HepG2 (cell line): ENCODE measurements around the gene BDH2. TPM values are rescaled to one million over a fixed set of nuclear protein-coding genes. Genes with fewer than 3 reads are reported as not detected.

Experiments used
- ATAC-seq: fragments of 200-7000 bp; cut with Tn5 transposase; 3 replicates; pipeline ENCODE4 v1.9.1; 2020; ENCODE audit warnings: mild to moderate bottlenecking, moderate library complexity
- BruUV-seq: library from RNA; stranded (reverse); fragments of 400-500 nt; replicated peaks from 2 replicates; lab custom pipeline; 2021; lab: Mats Ljungman, UMichigan
- CTCF ChIA-PET: fragments of 300-600 bp; formaldehyde crosslinking; extraction: SDS; loops from one replicate; lab custom pipeline; 2021; ENCODE audit warnings: low total read pairs, inconsistent platforms, low intra/inter-chr PET ratio; lab: Yijun Ruan, JAX
- POLR2A ChIA-PET: fragments of 350-600 bp; sonication (Branson Sonifier 250); formaldehyde crosslinking; loops from one replicate; lab custom pipeline; 2020; ENCODE audit warnings: antibody characterized with exemption, inconsistent platforms; lab: Yijun Ruan, JAX
- DNase-seq: peaks from one replicate; pipeline ENCODE4 v3.0.0-alpha.2; 2015; ENCODE audit warnings: low spot score
- FAIRE-seq: peaks from 3 replicates; lab custom pipeline; 2011; peaks lifted over from hg19 to GRCh38; lab: Jason Lieb, UNC
- H2AFZ ChIP-seq: one replicate; pipeline ENCODE4 v1.6.1; 2011; ENCODE audit warnings: low read length, inconsistent platforms
- H3K27ac ChIP-seq: fragments of 300-600 bp; 3 replicates; pipeline ENCODE4 v1.8.0; 2011; ENCODE audit warnings: mixed run types, mild to moderate bottlenecking, mixed read lengths, low read length, inconsistent platforms; ENCODE audit not compliant: insufficient read depth; ENCODE audit errors: extremely low read length
- H3K27me3 ChIP-seq, 2 experiments: fragments of 200-600 bp in 1 of 2; 2 replicates in 1 of 2; 3 replicates in 1 of 2; pipeline versions ENCODE4 v1.6.0 to v1.8.0; 2011; ENCODE audit warnings: low read length in 2 of 2, mild to moderate bottlenecking in 2 of 2, moderate library complexity in 2 of 2, inconsistent platforms in 1 of 2; ENCODE audit not compliant: insufficient read depth in 2 of 2, control insufficient read depth in 1 of 2
- H3K36me3 ChIP-seq, 2 experiments: fragments of 200-600 bp in 1 of 2; replicated peaks in 1 of 2; 2 replicates in 1 of 2; 3 replicates in 1 of 2; pipeline versions ENCODE4 v1.5.1 to v1.8.0; 2011; ENCODE audit warnings: low read length in 2 of 2, inconsistent platforms in 1 of 2; ENCODE audit not compliant: insufficient read depth in 2 of 2, control insufficient read depth in 1 of 2
- H3K4me1 ChIP-seq: 2 replicates; pipeline ENCODE4 v1.5.1; 2012; ENCODE audit warnings: low read length, inconsistent platforms; ENCODE audit not compliant: insufficient read depth
- H3K4me2 ChIP-seq: 2 replicates; pipeline ENCODE4 v1.6.0; 2011; ENCODE audit warnings: low read depth, low read length, inconsistent platforms
- H3K4me3 ChIP-seq, 3 experiments: fragments of 200-600 bp in 1 of 3; sonication (generic), shearing (Covaris generic) in 1 of 3; replicated peaks in 1 of 3; 2 replicates each; pipeline ENCODE4 v1.5.1; 2011 to 2016; ENCODE audit warnings: low read length in 3 of 3, inconsistent platforms in 2 of 3, low read depth in 2 of 3, mild to moderate bottlenecking in 2 of 3, control low read depth in 1 of 3, mixed read lengths in 1 of 3; ENCODE audit not compliant: insufficient read depth in 1 of 3
- H3K79me2 ChIP-seq: one replicate; pipeline ENCODE4 v1.6.1; 2011; ENCODE audit warnings: low read length, inconsistent platforms; ENCODE audit not compliant: insufficient read depth
- H3K9ac ChIP-seq: 2 replicates; pipeline ENCODE4 v1.6.0; 2011; ENCODE audit warnings: mild to moderate bottlenecking, low read depth, low read length, inconsistent platforms; ENCODE audit not compliant: insufficient read depth
- H3K9me3 ChIP-seq: 2 replicates; pipeline ENCODE4 v1.5.1; 2012; ENCODE audit warnings: mild to moderate bottlenecking, low read length
- H4K20me1 ChIP-seq: 2 replicates; pipeline ENCODE4 v1.6.0; 2011; ENCODE audit warnings: inconsistent platforms, mild to moderate bottlenecking, low read length, moderate library complexity; ENCODE audit not compliant: insufficient read depth
- CCDC6 ChIP-seq: sonication (generic); formaldehyde crosslinking; IDR thresholded peaks from 2 replicates; pipeline ENCODE4 v1.8.1; 2022; ENCODE audit warnings: mild to moderate bottlenecking, missing genetic modification reagents, moderate library complexity
- CHD2 ChIP-seq: IDR thresholded peaks from 2 replicates; pipeline ENCODE4 v1.6.1; 2011; ENCODE audit warnings: low read depth, low read length, improper control_type of control experiment
- NR3C1 ChIP-seq: sonication (generic); formaldehyde crosslinking; IDR thresholded peaks from 2 replicates; pipeline ENCODE4 v1.4.0; 2020; ENCODE audit warnings: missing genetic modification reagents
- RAD21 ChIP-seq: fragments of 450-650 bp; formaldehyde crosslinking; IDR thresholded peaks from 2 replicates; pipeline ENCODE4 v1.5.0; 2020; ENCODE audit warnings: mild to moderate bottlenecking
- SRY ChIP-seq: sonication (generic); formaldehyde crosslinking; IDR thresholded peaks from 2 replicates; pipeline ENCODE4 v1.8.0; 2022; ENCODE audit warnings: mild to moderate bottlenecking, missing genetic modification reagents
- ZNF121 ChIP-seq: sonication (generic); formaldehyde crosslinking; IDR thresholded peaks from 2 replicates; pipeline ENCODE4 v1.5.0; 2020; ENCODE audit warnings: mild to moderate bottlenecking, missing genetic modification reagents
- ZNF136 ChIP-seq: sonication (generic); formaldehyde crosslinking; IDR thresholded peaks from 2 replicates; pipeline ENCODE4 v1.8.1; 2022; ENCODE audit warnings: low read depth, mild to moderate bottlenecking, moderate library complexity, missing genetic modification reagents
- ZNF24 ChIP-seq: fragments of 450-650 bp; IDR thresholded peaks from 2 replicates; pipeline ENCODE4 v1.6.1; 2017; ENCODE audit warnings: antibody characterized with exemption, mild to moderate bottlenecking
- ZNF615 ChIP-seq: sonication (generic); formaldehyde crosslinking; IDR thresholded peaks from 2 replicates; pipeline ENCODE4 v1.5.0; 2020; ENCODE audit warnings: mild to moderate bottlenecking, missing genetic modification reagents, borderline replicate concordance
- ZNF780A ChIP-seq: sonication (generic); formaldehyde crosslinking; IDR thresholded peaks from 2 replicates; pipeline ENCODE4 v1.8.0; 2022; ENCODE audit warnings: mild to moderate bottlenecking, missing genetic modification reagents, moderate library complexity
- WGBS: methylation state at CpG from one replicate; pipeline ENCODE4 v1.1.6; 2017; ENCODE audit warnings: low lambda C conversion rate; 5-methylcytosine and 5-hydroxymethylcytosine counted together
- in situ Hi-C: cut with HindIII; loops from 2 replicates; pipeline ENCODE4 v1.10.0; 2017; ENCODE audit warnings: low pct_unique_long_range_greater_than_20kb; ENCODE audit not compliant: extremely low pct_ligation_motif_present
- intact Hi-C: fragments of 100-400 bp; cut with micrococcal nuclease; formaldehyde crosslinking; loops from one replicate; pipeline ENCODE4 v1.10.0; 2022; ENCODE audit not compliant: unreplicated experiment
- polyA plus RNA-seq, 8 experiments: library from polyadenylated mRNA; depleted of rRNA in 3 of 8; stranded (reverse) in 7 of 8; unstranded in 1 of 8; fragments of >200 nt; fragmentation: Illumina TruSeq in 4 of 8; extraction: Trizol in 4 of 8; gene quantifications; 2 replicates each; pipeline versions ENCODE4 v1.2.1 to v1.2.3, GENCODE V29; 2011 to 2016; ENCODE audit warnings: low read depth in 4 of 8, missing spikeins in 1 of 8, mixed read lengths in 1 of 8; ENCODE audit not compliant: insufficient read depth in 1 of 8
- total RNA-seq, 5 experiments: library from RNA; depleted of rRNA; stranded (reverse); fragments of >200 nt; fragmentation: Illumina TruSeq; extraction: Trizol; gene quantifications; 2 replicates each; pipeline ENCODE4 v1.2.3, GENCODE V29; 2016; ENCODE audit warnings: low read depth in 1 of 5

The BDH2 gene
- total and polyA plus RNA-seq, 2 of the 13 experiments (the other 11 are each of a cell fraction or from before 2014, with no cell fraction given), result 34.8 to 46.2 TPM

GRCh38 chr4:103060453-103061148 lies 39.0 kb downstream of the BDH2 start:
- POLR2A ChIA-PET, result interaction anchor here (0.6 kb wide), 1 partner anchor 14 kb away, joined by 3 read pairs; no protein-coding TSS in a partner anchor
- no TSS peak for BruUV-seq
- in situ Hi-C loops, result no loop called here
- H3K4me1 ChIP-seq, result no peaks in the 10 kb centered on the region
- no peak for TF ChIP-seq ZNF136
- TF ChIP-seq NR3C1 (CRISPR knock-in tag), result no peak
- TF ChIP-seq ZNF780A (CRISPR knock-in tag), result no peak
- TF ChIP-seq SRY (CRISPR knock-in tag), result no peak
- TF ChIP-seq ZNF615 (CRISPR knock-in tag), result no peak
- TF ChIP-seq RAD21 (CRISPR knock-in tag), result no peak
- TF ChIP-seq ZNF24, result no peak
- TF ChIP-seq CHD2, result no peak
- TF ChIP-seq ZNF121 (CRISPR knock-in tag), result no peak
- TF ChIP-seq CCDC6, result no peak
- TF ChIP-seq, all 625 proteins: peak for 0
- no peaks in the 10 kb centered on the region for H4K20me1 ChIP-seq
- no peaks in the 10 kb centered on the region for H3K79me2 ChIP-seq
- H3K9ac ChIP-seq, result no peak overlapping the region
- no peak overlapping the region for H3K4me2 ChIP-seq
- intact Hi-C loops, result no loop called here
- FAIRE-seq (no peak), DNase-seq (no peak), ATAC-seq (no peak)
- CTCF ChIA-PET, result no interaction called here
- H2AFZ ChIP-seq, result no peak overlapping the region
- H3K27me3 ChIP-seq, result no peaks in the 10 kb centered on the region
- H3K4me3 ChIP-seq, result no peak overlapping the region
- peaks cover 3 to 10% of the 10 kb centered on the region in 2 experiments; a peak in 4 of 5 replicates for H3K36me3 ChIP-seq
- WGBS, result 93% methylated on average over 2 of the region's 2 CpGs
- H3K27ac ChIP-seq, result no peak overlapping the region
- no peaks in the 10 kb centered on the region for H3K9me3 ChIP-seq
